Activated CD4-positive, alpha-beta T cell treated with anti-CD3 and anti-CD28 coated beads, Interleukin-10, Interleukin-2, amounts not matched to agents 100 ng/mL and 50 ng/mL, durations not matched to agents 16 hours and 8 hours (primary cell): ENCODE data around the gene KIF16B.
A peak's percentile ranks its signal among the peaks of the same experiment; 100 is the strongest.
"Not testable (repeated sequence)": the region's sequence is repeated elsewhere in the genome, so short reads cannot be mapped to it uniquely, and the experiment has no call there.

Experiments
- DNase-seq: peaks from one replicate; pipeline ENCODE4 v3.0.0-alpha.2; 2020

KIF16B gene

DNA sequence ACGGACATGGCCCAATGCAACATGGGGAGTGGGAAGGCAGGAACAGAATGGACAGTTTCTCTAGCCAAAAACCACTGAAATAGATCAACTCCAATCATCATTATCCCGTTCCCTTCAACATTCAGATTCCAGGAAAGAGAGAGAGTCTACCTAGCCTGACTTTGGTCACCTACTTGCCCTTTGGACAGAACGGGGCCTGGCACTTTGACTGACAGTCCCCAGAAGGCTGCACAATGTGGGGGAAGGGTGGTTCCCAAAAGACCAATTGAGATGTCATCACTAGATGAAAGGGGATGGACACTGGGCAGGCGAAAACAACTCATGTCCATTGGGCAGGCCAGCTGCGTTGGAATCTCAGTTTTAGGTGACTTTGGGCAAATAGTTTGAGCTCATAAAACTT, 15.0 kb upstream of the KIF16B start:
- DNase-seq, result no peak

DNA sequence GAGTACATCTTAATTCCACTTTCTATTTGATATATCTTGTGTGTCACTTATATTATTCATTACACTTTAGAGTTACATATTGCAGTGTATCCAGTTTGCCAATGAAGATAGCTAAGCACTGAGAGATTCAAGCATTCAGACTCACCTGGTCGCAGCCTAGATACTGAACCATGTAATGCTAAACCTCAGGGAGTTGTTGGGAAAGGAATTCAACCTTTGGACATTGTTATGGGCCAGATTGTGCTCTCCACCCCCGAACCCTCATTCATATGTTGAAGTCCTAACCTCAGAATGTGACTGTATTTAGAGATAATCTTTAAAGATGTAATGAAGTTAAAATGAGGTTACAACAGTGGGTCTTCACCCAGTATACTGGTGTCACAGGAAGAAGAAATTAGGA, 13.8 kb upstream of the KIF16B start:
- DNase-seq, result no peak

GRCh38 chr20:16583474-16583873, 10.2 kb upstream of the KIF16B start:
- DNase-seq, result no peak

DNA sequence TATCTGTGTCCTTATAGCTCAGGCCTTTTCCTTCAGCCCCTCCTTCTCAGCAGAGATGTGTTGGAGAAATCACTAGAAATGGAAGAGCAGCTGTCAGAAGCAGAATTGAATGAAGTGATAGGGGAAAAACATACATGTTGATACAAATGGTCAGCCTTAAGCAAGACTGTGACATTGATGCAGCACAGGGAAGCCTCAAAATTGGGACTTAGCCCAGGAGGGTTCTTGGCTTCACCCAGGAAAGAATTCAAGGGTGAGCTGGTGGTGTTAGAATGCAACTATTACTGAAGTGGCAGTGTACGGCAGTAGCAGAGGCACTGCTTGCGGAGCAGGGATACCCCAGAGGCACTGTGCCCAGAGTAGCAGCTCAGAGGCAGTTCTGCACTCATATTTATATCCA, 8.0 kb upstream of the KIF16B start:
- DNase-seq, result no peak

GRCh38 chr20:16580620-16581019, 7.4 kb upstream of the KIF16B start:
- no peak for DNase-seq

GRCh38 chr20:16580147-16580546, 6.9 kb upstream of the KIF16B start:
- DNase-seq, result no peak

GRCh38 chr20:16576219-16576618, 3.0 kb upstream of the KIF16B start:
- DNase-seq, result no peak

DNA sequence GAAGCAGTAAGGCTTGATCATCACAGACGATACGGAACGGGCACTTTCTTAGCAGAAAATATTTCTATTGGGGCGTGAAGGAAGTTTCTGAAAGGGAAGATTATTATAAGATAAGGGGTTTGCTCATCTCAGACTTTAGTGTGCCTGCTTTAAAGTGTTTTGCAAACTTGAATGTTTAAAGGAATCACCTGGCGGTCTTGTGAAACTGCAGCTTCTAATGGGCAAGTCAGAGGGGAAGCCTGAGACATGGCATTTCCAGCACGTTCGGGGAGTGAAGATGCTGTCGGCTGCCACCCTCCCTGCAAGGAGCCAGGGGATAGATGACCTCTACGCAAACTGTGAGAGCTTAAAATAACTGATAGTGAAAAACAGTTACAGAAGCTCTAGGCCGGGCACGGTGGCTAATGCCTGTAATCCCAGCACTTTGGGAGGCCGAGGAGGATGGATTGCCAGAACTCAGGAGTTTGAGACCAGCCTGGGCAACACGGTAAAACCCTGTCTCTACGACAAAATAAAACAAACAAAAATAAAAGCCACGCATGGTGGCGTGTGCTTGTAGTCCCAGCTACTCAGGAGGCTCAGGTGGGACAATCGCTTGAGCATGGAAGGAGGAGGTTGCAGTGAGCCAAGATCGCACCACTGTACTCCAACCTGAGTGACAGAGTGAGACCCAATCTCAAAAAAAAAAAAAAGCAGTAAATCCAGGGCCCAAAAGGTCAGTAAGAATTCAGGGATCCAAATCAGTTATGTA, 2.3 kb upstream of the KIF16B start:
- DNase-seq, result no peak

DNA sequence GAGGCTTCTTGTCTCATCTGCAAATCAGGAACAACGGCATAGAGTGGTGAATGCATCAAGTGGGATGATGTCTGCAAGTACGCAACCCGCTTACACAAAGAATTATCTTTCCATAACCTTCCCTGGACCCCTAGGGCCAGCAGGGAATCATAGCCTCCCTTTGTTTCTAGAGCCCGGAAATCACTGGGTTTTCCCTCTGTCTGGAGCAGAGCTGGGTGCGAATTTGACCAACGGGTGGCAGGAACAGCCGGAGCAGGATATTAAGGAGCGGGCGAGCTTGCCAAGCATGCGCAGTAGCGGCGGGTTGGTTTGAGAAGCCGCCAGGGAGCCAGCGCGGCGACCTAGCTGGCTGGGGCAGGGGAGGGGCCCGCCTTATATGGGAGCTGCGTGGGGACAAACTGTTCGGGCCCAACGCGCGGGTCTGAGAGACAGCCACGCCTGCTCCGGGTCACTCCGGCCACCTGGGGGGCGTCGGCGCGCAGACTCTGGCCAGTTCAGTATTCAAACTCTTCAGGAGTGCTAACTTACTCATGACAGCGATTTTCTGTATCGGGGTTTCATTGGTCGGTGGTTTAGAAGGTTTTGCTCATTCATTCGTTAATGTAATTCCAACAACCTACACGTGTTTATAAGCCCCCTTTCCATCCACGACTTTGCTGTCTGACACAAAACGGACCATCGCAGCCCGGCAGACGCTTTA, 1.6 kb upstream of the KIF16B start:
- peak; percentile 92 for DNase-seq

DNA sequence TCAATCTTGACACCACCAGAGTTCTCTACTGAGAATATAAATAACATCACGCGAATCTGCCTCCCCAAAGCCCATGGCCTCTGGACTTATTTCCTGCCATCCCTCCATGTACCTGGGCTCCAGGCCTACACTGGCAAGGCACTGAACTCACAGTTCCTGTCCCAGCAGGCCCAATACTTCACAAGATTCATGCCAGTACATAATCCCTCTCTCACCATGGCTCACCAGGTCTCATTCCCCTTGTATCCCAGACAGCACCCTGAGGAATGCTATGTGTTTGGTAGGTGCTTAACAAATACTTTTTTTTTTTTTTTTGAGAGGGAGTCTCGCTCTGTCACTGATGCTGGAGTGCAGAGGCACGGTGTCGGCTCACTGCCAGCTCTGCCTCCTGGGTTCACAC, 1.9 kb downstream of the KIF16B start:
- DNase-seq, result no peak

DNA sequence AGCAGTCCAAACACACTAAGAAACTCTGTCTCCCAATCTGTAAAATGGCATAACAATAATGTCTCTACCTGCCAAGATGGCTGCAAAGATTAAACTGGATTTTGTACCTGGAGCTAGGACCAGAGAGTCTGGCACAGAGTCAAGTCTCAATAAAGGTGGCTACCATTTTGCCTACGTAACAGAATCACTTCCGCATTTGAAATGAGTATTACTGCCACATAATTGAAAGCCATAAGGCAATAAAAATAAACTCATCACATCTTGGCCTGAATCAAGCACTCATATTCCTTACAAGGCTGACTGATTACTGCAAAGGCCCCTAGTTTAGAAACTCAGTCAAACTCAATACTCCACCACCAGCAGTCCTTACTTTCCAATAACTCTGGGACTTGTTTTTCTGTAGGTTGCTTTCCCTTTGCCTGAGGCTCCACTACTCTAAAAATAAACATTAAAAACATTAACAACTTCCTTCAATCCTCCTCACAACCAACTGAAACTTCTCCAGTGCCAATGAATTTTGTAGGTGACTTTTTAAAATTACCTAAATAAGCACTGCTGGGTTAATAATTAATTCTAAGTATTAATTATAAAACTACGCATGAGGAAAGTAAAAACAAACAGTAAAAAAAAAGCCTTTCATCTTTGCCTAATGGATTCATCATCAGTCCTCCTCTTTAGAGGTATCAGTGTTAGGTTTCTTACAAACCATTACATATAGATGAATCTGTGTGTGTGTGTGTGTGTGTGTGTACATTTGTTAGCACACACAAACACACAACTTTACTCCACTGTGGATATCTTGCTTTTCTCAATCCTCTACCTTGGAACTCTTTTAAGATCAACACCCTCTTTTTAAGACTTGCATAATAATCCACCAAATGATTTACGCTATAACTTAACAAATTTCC, 3.7 kb downstream of the KIF16B start:
- no peak for DNase-seq

DNA sequence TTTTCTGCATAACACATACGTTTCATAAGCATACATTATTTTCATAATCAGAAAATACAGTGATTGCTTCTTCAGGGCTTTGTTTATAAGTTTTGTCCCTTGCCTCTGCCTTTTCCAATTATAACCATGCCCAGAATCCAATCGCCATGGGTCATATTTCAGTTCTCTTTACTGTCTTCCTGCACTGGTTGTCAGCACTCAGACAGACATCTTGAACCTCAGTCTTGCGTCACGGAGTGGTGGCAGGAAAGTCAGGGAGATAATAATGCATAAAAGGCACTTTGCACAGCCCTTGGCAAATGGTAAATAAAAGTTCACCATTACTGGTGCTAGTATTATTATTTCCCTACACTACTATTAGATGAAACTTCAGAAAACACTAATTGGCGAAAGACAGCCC, 7.2 kb downstream of the KIF16B start:
- DNase-seq, result no peak

DNA sequence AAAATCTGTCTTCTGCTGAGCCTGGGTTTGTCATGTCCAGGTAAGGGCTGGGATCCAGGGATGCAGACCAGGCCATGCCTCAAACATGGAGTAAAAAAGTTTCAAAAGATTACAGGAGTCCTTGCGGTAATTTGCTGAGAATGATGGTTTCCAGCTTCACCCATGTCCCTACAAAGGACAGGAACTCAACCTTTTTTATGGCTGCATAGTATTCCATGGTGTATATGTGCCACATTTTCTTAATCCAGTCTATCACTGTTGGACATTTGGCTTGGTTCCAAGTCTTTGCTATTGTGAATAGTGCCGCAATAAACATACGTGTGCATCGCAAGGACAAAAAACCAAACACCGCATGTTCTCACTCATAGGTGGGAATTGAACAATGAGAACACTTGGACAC, 9.2 kb downstream of the KIF16B start:
- DNase-seq, result not testable (repeated sequence)

- DNase-seq, result no peak
These were observed 10.0 kb downstream of the KIF16B start for GRCh38 chr20:16563066-16563806.

DNA sequence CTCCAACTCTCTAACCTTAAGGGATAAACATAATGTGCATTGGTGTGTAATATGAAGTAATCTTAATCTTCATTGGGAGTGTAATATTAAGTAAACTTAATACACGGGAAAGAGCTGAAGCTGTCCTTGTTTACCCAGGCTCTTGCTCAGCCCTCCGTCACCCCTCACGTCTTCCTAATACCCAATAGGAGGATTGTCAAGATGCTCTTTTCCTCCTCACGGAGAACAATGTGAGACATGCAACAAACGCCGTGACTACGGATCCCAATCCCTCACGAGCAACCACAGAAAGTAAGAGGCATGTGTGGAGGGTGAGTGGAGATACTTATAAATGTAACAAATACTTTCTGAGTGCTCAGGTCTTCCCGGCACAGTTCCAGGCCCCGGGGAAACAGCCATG, 11.0 kb downstream of the KIF16B start:
- no peak for DNase-seq

DNA sequence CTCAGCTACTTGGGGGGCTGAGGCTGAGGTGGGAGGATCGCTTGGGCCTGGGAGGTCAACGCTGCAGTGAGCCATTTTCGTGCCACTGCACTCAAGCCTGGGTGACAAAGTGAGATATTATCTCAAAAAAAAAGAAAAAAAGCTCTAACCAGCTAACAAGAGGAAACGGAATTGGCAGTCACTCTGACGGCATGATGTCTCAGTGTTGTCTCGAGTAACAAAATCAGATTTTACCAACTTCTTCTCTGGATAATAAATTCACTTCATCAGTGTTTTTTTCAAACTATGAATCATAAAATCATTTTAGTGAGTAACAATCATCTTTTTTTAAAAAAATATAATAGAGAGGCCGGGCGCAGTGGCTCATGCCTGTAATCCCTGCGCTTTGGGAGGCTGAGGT, 12.6 kb downstream of the KIF16B start:
- no peak for DNase-seq

DNA sequence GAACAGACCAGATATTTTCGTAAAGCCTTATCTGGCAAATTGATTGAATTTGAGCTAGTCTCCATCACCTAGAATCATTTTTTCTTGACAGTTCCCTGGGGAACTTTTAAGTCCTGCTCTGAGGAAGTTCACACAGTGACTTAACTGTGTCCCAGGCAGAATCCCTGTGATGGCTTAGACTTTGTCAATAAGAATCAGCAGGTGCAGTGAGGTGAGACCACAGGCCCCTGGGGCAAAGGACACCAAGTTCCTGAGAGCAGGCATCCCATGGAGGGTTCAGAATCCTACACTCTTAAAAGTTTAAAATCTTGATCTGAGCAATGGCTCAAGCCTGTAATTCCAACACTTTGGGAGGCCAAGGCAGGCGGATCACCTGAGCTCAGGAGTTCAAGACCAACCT, 13.0 kb downstream of the KIF16B start:
- no peak for DNase-seq

- DNase-seq, result no peak
These were observed 16.9 kb downstream of the KIF16B start for GRCh38 chr20:16556301-16556700.

GRCh38 chr20:16555754-16556153, 17.5 kb downstream of the KIF16B start:
- DNase-seq, result no peak

DNA sequence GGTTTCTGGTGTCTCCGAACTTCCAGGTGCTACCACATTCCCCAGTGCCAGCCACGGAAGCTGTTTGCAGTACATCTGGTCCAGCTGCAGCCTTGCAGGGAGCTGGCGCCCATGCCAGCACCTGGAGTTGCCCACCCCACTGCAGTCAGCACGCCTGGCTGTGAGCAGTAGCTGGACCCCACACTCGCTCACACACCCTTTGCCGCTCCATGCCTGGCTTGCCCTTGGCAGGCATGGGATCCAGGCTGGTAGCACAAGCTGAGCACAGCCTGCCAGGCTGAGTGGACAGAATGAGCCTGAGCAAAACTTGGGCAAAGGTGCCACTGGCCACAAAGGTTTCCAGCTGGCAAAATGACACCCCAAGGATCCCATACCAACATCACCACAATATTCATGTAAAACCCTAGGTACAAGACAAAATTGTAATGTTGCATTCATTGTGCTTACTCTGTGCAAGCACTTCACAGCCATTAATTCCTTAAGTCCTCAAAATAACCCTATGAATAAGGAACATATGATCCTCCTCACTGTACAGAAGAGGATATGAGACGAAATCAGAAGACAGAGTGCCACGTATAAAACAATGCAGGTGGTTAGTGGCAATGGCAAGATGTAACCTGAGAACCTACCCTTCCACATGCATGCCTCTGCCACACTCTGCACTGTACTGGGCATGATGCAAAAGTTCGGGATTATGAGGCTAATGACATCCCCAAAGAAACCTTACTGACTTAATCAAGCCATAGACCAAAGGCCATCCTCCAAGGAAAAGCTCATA, 18.3 kb downstream of the KIF16B start:
- no peak for DNase-seq

GRCh38 chr20:16553684-16554083, 19.6 kb downstream of the KIF16B start:
- DNase-seq, result no peak

GRCh38 chr20:16553101-16553500, 20.1 kb downstream of the KIF16B start:
- no peak for DNase-seq
